ENCODE measurements around the gene GPC1. TPM values are rescaled to one million over a fixed set of nuclear protein-coding genes. Genes with fewer than 3 reads are reported as not detected.

GPC1 gene
- total and polyA plus RNA-seq, 10 of the 15 experiments (the other 5 are each of a cell fraction or from before 2014, with no cell fraction given), result 0.06 to 0.77 (median 0.23) TPM; not detected in 3

- no peaks in the 10 kb centered on the region for H3K4me1 ChIP-seq (ENCODE audit: control insufficient read depth, insufficient read depth, low read length)
- H3K27ac ChIP-seq (ENCODE audit: control insufficient read depth, insufficient read depth), result no peak overlapping the region
- POLR2A ChIA-PET, result no interaction called here
- in situ Hi-C loops (cut with MboI), result loop anchor here (10.0 kb wide), 1 partner anchor 375 kb away; no protein-coding TSS in a partner anchor
- BruUV-seq (replicated peaks), result no TSS peak
- RAD21 ChIA-PET (ENCODE audit: unreplicated experiment), result no interaction called here
- H2AFZ ChIP-seq (ENCODE audit: control insufficient read depth, low read depth, low read length), result no peak overlapping the region
- no peak overlapping the region for H3K4me3 ChIP-seq
- H3K79me2 ChIP-seq (ENCODE audit: control insufficient read depth, insufficient read depth, low read length), result no peaks in the 10 kb centered on the region
- 27% methylated on average over 11 of the region's 12 CpGs for WGBS (ENCODE audit: insufficient coverage, insufficient replicate concordance, low lambda C conversion rate, missing lambda C conversion rate)
- intact Hi-C loops (cut with micrococcal nuclease; ENCODE audit: unreplicated experiment), result no loop called here
- no peak overlapping the region for H3K4me2 ChIP-seq (ENCODE audit: control insufficient read depth, insufficient read depth)
- no peaks in the 10 kb centered on the region for H3K9me3 ChIP-seq (replicated peaks; ENCODE audit: control insufficient read depth, insufficient read depth, low read length)
- H3K27me3 ChIP-seq (replicated peaks in 1 of 2; ENCODE audit: control insufficient read depth in 2 of 2, insufficient read depth in 2 of 2, low read length in 1 of 2), result peaks cover 7 to 13% of the 10 kb centered on the region in 2 experiments; a peak in 3 of 4 replicates
- CTCF ChIA-PET, result no interaction called here
- SMC1A ChIA-PET (ENCODE audit: uncharacterized antibody, unreplicated experiment), result no interaction called here
- no peak overlapping the region for H3K9ac ChIP-seq (ENCODE audit: control insufficient read depth, insufficient read depth, low read length)
- no peaks in the 10 kb centered on the region for H3K36me3 ChIP-seq (ENCODE audit: control insufficient read depth in 2 of 2, insufficient read depth in 2 of 2, low read length in 1 of 2)
- no peak for DNase-seq (ENCODE audit: low read depth, low spot score)
- no peak for FAIRE-seq
- H4K20me1 ChIP-seq (ENCODE audit: control insufficient read depth, insufficient read depth), result 0 out of 2 replicates have a peak, but pooled peaks cover 2% of the 10 kb centered on the region
- no peak for ATAC-seq
- TF ChIP-seq SP1 (IDR thresholded peaks at IDR 0.05; ENCODE audit: low read depth, low read length), result no peak
- TF ChIP-seq BACH1 (IDR thresholded peaks at IDR 0.05; ENCODE audit: borderline replicate concordance), result no peak
- no peak for TF ChIP-seq NFXL1 (IDR thresholded peaks at IDR 0.05; ENCODE audit: borderline replicate concordance)
- TF ChIP-seq NFYB (IDR thresholded peaks at IDR 0.05; ENCODE audit: insufficient read depth, low read depth, low read length), result no peak
- TF ChIP-seq CHD2 (IDR thresholded peaks at IDR 0.05; ENCODE audit: borderline replicate concordance, low read depth, low read length), result no peak
- TF ChIP-seq SMC3 (IDR thresholded peaks at IDR 0.05; ENCODE audit: borderline replicate concordance, low read length), result no peak
- TF ChIP-seq FOS (IDR thresholded peaks at IDR 0.05; ENCODE audit: borderline replicate concordance, extremely low read depth, insufficient read length), result no peak
- TF ChIP-seq ZNF217 (IDR thresholded peaks at IDR 0.05), result no peak
- no peak for TF ChIP-seq FOXM1 (IDR thresholded peaks at IDR 0.05; ENCODE audit: low read depth, low read length)
- TF ChIP-seq CEBPZ (IDR thresholded peaks at IDR 0.05; ENCODE audit: low read depth, low read length), result no peak
- no peak for TF ChIP-seq SMARCA5 (IDR thresholded peaks at IDR 0.05)
- TF ChIP-seq E4F1 (IDR thresholded peaks at IDR 0.05; ENCODE audit: borderline replicate concordance, partially characterized antibody), result no peak
- no peak for TF ChIP-seq ZBTB4 (CRISPR knock-in tag; IDR thresholded peaks at IDR 0.05)
- no peak for TF ChIP-seq DPF2 (IDR thresholded peaks at IDR 0.05)
- no peak for TF ChIP-seq SRF (IDR thresholded peaks at IDR 0.05; ENCODE audit: low read depth in 2 of 2, low read length in 2 of 2)
- TF ChIP-seq NR2C2 (IDR thresholded peaks at IDR 0.05; ENCODE audit: borderline replicate concordance, control insufficient read depth, insufficient read length, low read depth), result no peak
- no peak for TF ChIP-seq ZNF24 (IDR thresholded peaks at IDR 0.05)
These were observed 4.8 kb downstream of the GPC1 start for GRCh38 chr2:240440251-240440650.
